ENCODE data around the gene CISD1.

CISD1 gene

GRCh38 chr10:58266003-58266825 is 2.7 kb upstream of the CISD1 start:
- DNase-seq, result no peak

- DNase-seq, result peak; percentile 54
These were observed 1.9 kb upstream of the CISD1 start for GRCh38 chr10:58266826-58267712.

- DNase-seq, result peak; percentile 97
These were observed 1.1 kb upstream of the CISD1 start, which contains the start of gene IPMK for GRCh38 chr10:58267713-58268453. Gene IPMK (minus strand): TSS chr10:58267894. CDS start chr10:58267611, 283 bp downstream.

GRCh38 chr10:58268454-58268945 is 462 bp upstream of the CISD1 start:
- no peak for DNase-seq

GRCh38 chr10:58269782-58270290 is 874 bp downstream of the CISD1 start:
- DNase-seq, result no peak

- DNase-seq, result no peak
These were observed 6.3 kb downstream of the CISD1 start for GRCh38 chr10:58275261-58275660.

GRCh38 chr10:58275908-58276307 is 6.9 kb downstream of the CISD1 start:
- DNase-seq, result no peak

- DNase-seq, result no peak
These were observed 9.5 kb downstream of the CISD1 start for GRCh38 chr10:58278274-58278961.

GRCh38 chr10:58278962-58279307 is 10.0 kb downstream of the CISD1 start:
- DNase-seq, result no peak

- no peak for DNase-seq
These were observed 11.5 kb downstream of the CISD1 start for GRCh38 chr10:58280477-58280876.

- DNase-seq, result no peak
These were observed 12.3 kb downstream of the CISD1 start for GRCh38 chr10:58281092-58281752.

GRCh38 chr10:58282615-58283014 is 13.7 kb downstream of the CISD1 start:
- DNase-seq, result no peak

GRCh38 chr10:58291538-58292174 is 22.7 kb downstream of the CISD1 start:
- DNase-seq, result peak; percentile 25

- no peak for DNase-seq
These were observed 25.0 kb downstream of the CISD1 start for GRCh38 chr10:58293989-58294388.

GRCh38 chr10:58299580-58299979 is 30.6 kb downstream of the CISD1 start:
- peak; percentile 69 for DNase-seq

- DNase-seq, result no peak
These were observed 31.7 kb downstream of the CISD1 start for GRCh38 chr10:58300676-58301075.

- DNase-seq, result no peak
These were observed 33.3 kb downstream of the CISD1 start for GRCh38 chr10:58302254-58302653.

- no peak for DNase-seq
These were observed 35.2 kb downstream of the CISD1 start for GRCh38 chr10:58304099-58304633.

- DNase-seq, result no peak
These were observed 36.9 kb downstream of the CISD1 start for GRCh38 chr10:58305821-58306220.

GRCh38 chr10:58307676-58308075 is 38.7 kb downstream of the CISD1 start:
- no peak for DNase-seq

GRCh38 chr10:58311026-58311425 is 42.1 kb downstream of the CISD1 start:
- DNase-seq, result no peak
